ACC112 (cell line): ENCODE results near the gene GTPBP2.
"Not testable (repeated sequence)": the region's sequence is repeated elsewhere in the genome, so short reads cannot be mapped to it uniquely, and the experiment has no call there.

Experiments
- H2AFZ ChIP-seq: fragments of 200-600 bp; sonication (generic); one replicate; pipeline ENCODE4 v1.6.0; 2017; ENCODE audit warnings: antibody characterized with exemption, low read length; ENCODE audit not compliant: unreplicated experiment
- H3K27ac ChIP-seq: fragments of 200-600 bp; sonication (generic); 2 replicates; pipeline ENCODE4 v1.5.1; 2014; ENCODE audit warnings: low read depth, mild to moderate bottlenecking, antibody characterized with exemption, low read length, moderate library complexity
- H3K27me3 ChIP-seq: fragments of 200-600 bp; sonication (generic); 2 replicates; pipeline ENCODE4 v1.6.1; 2014; ENCODE audit warnings: mild to moderate bottlenecking, antibody characterized with exemption, low read length, moderate library complexity, mixed read lengths; ENCODE audit not compliant: insufficient read depth
- H3K36me3 ChIP-seq: fragments of 200-600 bp; sonication (generic); 2 replicates; pipeline ENCODE4 v1.6.1; 2016; ENCODE audit warnings: mild to moderate bottlenecking, antibody characterized with exemption, low read length, moderate library complexity, mixed read lengths; ENCODE audit not compliant: insufficient read depth
- H3K4me1 ChIP-seq: fragments of 200-600 bp; sonication (generic); one replicate; pipeline ENCODE4 v1.6.1; 2016; ENCODE audit warnings: low read length, mixed read lengths; ENCODE audit not compliant: insufficient read depth, unreplicated experiment, control insufficient read depth
- H3K4me3 ChIP-seq: fragments of 200-600 bp; sonication (generic); 2 replicates; pipeline ENCODE4 v1.5.1; 2014; ENCODE audit warnings: mild to moderate bottlenecking, low read depth, low read length
- H3K79me2 ChIP-seq: fragments of 200-600 bp; sonication (generic); one replicate; pipeline ENCODE4 v1.6.0; 2016; ENCODE audit warnings: low read length; ENCODE audit not compliant: control insufficient read depth, unreplicated experiment, insufficient read depth

The GTPBP2 gene

DNA sequence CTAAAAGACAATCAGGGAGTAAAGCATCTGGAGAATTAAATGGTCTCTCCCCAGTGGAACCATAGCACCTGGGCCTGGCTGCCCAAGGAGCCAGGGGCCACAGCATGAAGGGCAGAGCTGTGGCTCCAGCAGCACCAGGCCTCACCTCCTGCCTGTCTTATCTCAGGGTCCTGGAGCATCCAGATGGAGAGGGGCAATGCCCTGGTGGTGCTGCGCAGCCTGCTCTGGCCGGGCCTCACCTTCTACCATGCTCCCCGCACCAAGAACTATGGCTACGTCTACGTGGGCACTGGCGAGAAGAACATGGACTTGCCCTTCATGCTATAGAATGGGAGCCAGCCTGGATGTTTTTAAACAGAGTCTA lies 41.5 kb upstream of the GTPBP2 start:
- Histone ChIP-seq H3K4me3 (no peak overlapping the region), H3K36me3 (no peaks in the 10 kb centered on the region; the same call in 1 of the 2 replicates), H2AFZ (no peak overlapping the region), H3K27ac (no peak overlapping the region), H3K27me3 (no peaks in the 10 kb centered on the region), H3K79me2 (no peaks in the 10 kb centered on the region), H3K4me1 (peaks cover 16% of the 10 kb centered on the region)

DNA sequence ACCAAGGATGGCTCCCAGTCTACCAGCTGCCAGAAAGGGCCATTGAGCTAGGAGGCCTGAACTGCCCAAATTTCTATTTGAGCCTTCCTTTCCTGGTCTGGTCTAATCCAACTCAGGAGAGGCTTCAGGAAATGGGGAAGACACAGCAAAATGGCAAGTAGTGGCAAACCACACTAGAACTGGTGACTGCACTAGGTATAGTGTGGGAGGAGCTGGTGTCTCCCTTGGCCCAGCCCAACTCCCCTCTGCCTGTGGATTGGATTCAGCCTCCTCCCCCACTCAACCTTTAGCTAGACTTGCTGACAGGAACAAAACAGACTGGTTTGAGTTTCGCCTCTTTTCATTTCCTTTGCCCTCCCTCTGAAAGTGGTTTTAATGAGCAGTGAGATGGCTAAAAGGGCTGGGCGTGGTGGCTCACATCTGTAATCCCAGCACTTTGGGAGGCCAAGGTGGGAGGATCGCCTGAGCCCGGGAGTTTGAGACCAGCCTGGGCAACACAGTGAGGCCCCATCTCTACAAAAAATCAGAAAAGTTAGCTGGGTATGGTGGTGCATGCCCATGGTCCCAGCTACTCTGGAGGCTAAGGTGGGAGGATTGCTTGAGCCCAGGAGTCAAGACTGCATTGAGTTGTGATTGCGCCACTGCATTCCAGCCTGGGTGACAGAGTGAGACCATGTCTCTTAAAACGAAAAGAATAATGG lies 41.0 kb upstream of the GTPBP2 start:
- H3K79me2 ChIP-seq: no peaks in the 10 kb centered on the region
- H3K36me3 ChIP-seq: no peaks in the 10 kb centered on the region; the same call in 1 of the 2 replicates
- H3K4me3 ChIP-seq: no peak overlapping the region
- no peak overlapping the region for H2AFZ ChIP-seq
- H3K27me3 ChIP-seq: no peaks in the 10 kb centered on the region
- H3K27ac ChIP-seq: no peak overlapping the region
- peaks cover 21% of the 10 kb centered on the region for H3K4me1 ChIP-seq

DNA sequence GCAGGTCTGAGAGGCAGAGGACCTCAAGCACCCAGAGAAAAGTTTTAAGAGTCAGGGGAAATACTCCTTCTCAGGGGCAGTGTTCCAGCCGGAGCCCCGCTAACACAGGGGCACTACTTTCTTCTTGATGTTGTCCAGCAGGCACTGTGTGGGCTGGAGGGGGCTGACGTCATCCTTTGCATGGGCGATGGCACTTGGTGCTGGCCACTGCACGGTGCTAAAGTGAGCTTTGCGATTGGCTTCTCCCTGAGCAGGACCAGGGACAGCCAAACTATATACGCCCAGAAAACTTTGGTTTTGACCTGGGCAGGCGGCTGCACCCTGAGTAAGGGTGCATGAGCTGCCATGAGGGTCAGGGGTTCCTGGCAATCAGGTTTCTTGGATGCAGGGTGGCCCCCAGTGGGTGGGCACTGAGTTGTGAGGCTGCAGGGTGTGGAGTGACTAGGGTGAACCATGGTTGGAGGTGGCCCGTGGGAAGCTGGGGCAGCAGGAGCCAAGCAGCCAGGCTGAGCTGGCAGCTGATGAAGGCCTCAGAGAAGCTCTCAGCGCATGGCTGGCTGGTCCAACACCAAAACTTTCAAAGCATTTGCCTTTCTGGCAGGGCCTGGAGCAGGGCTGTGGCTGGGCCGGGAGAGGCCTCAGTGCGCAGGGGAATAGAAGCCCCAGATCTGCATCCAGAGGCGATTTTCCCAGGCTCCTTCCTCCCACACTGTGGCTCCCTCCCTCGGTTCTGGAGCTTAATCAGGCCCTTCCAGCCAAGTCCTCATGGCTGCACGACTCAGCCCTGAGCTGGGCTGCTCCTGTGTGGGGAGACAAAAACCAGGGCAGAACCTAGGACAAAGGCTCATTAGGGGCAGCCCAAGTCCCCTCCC lies 40.2 kb upstream of the GTPBP2 start:
- no peak overlapping the region for H3K4me3 ChIP-seq
- no peaks in the 10 kb centered on the region; the same call in 1 of the 2 replicates for H3K36me3 ChIP-seq
- H3K27ac ChIP-seq: no peak overlapping the region
- H3K27me3 ChIP-seq: no peaks in the 10 kb centered on the region
- H3K79me2 ChIP-seq: no peaks in the 10 kb centered on the region
- peaks cover 22% of the 10 kb centered on the region for H3K4me1 ChIP-seq
- no peak overlapping the region for H2AFZ ChIP-seq

DNA sequence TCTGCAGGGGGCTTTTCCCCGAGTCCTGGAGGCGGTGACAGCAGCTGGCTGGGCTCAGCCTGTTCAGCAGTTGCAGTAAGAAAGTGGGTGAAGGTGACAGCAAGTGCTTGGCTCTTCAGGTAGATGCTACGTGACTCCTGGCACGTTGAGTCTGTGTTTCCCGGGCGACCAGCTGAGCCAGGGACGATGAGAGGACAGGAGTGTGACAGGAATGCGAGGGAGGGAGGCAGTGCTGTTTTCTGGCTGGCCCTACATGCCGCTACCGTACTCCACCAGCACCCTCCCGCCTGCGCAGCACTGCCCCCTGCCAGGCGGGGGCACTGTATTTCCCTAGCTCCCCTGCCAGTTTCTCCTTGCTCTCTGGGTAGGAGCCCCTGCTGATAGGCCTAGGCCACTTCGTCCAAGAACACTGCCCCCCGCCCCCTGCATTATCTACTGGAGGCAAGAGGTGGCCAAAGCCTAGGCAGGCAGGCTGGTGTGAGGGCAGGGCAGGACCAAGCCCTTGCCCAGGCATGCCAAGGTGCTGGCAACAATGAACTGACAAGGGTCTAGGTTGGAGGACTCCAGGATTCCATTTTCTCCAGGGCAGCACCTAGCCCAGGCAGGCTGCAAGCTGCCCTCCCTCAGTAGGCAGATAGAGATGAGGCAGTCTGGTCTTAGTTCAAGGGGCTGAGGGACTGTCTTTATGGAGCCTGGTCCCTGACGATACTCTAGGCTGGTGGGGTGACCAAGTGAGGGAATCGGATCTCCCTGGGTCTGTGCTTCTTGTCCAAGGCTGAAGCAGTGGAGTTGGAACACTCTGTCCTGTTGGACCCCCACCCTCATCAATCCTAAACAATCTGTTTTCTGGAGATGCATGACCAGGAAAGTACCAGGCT lies 39.3 kb upstream of the GTPBP2 start:
- Histone ChIP-seq H3K79me2 (no peaks in the 10 kb centered on the region), H2AFZ (no peak overlapping the region), H3K36me3 (no peaks in the 10 kb centered on the region; the same call in 1 of the 2 replicates), H3K27ac (no peak overlapping the region), H3K4me3 (no peak overlapping the region), H3K27me3 (no peaks in the 10 kb centered on the region), H3K4me1 (peaks cover 26% of the 10 kb centered on the region)

DNA sequence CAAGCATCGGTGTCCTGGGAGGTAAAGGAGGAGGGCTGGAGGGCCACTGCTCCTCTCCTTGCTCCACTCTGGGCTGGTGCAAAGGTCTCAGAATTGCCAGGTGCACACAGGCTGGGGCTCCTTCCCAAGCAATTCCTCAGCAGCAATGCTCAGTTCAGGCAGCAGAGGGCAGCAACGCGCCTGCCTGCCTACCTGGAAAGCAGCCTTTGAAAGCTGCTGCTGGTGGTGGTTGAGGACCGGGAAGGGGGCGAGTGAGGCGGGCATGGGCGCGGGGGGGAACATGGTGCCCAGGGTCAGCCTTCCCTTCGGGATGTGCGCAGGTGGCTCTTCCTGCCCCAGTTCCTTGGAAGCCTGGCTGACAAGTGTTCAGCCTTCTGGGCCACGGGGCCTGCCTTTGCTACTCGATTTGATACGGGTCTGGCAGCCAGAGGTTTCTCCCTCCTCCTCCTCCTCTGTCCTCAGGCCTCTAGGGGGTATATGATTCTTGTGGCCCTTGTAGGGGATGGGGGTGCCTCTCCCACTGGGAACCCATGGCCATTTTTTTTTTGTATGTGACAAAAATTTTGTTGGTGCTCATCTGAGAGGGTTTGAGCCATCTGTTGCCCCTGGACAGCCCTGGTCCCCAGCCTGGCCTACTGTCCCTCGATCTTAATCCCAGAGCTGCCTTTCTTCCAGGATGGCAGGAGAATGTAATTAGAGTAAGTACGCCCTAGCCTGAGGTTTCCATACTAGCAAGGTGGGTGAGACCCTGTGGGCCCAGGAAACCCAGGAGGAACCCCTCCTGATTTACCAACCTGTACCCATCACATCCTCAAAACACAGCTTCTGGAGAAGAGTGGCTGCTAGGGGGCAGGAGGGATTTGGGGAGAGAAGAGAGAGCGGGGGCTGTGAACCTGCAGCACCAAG lies 38.4 kb upstream of the GTPBP2 start:
- no peak overlapping the region for H3K27ac ChIP-seq
- no peak overlapping the region for H3K4me3 ChIP-seq
- H3K4me1 ChIP-seq: peaks cover 27% of the 10 kb centered on the region
- no peaks in the 10 kb centered on the region; the same call in 1 of the 2 replicates for H3K36me3 ChIP-seq
- H3K79me2 ChIP-seq: no peaks in the 10 kb centered on the region
- no peaks in the 10 kb centered on the region for H3K27me3 ChIP-seq
- H2AFZ ChIP-seq: no peak overlapping the region

DNA sequence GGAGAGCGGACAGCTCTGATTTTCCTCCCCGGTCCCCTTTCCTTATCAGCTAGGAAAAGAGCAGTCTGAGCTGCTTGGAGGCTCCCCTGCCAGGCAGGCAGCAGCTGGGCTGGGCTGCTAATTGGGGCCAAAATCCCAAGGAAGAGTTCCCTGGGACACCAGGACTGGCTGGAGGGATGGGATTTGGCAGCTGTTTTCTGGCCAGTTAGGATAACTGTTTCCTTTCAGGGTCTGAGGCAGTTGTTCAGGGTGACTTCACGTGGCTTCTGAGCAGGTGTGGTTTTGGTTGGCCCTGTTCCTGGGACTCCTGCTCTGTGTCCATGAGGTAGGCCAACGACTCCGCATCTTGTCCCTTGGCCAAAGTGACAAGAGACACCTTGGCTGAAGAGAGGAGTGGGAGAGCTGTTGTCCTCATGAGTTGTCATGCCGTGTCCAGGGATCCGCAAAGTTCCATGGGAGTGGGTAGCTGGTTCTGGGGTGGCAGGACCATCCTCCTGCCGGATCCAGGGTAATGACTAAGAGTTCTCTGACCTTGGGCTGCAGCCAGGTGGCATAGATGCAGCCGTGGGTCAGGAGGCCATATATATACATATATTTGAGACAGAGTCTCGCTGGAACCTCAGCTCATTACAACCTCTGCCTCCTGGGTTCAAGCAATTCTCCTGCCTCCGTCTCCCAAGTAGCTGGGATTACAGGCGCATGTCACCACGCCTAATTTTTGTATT lies 37.3 kb upstream of the GTPBP2 start:
- Histone ChIP-seq H3K79me2 (no peaks in the 10 kb centered on the region), H3K27ac (no peak overlapping the region), H3K4me1 (peaks cover 27% of the 10 kb centered on the region), H3K27me3 (no peaks in the 10 kb centered on the region), H3K4me3 (no peak overlapping the region), H3K36me3 (no peaks in the 10 kb centered on the region), H2AFZ (no peak overlapping the region)

DNA sequence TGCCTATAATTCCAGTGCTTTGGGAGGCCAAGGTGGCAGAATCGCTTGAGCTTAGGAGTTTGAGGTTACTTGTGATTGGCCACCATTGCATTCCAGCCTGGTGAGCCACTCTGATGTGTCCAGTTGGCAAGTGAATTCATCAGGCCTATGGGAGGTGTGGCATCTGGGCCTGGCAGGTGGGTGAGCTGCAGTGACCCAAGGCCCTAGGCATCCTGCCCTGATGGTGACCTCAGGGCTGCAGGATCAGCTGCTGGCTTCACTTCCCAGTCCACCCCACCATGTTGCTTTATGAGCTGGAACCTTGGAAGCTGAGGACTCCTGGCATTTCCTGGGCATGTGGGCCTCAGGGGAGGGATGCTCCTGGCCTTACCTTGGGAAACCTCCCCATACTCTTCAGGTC lies 36.3 kb upstream of the GTPBP2 start:
- H3K36me3 ChIP-seq: no peaks in the 10 kb centered on the region
- H3K4me3 ChIP-seq: no peak overlapping the region
- no peak overlapping the region for H3K27ac ChIP-seq
- H3K27me3 ChIP-seq: no peaks in the 10 kb centered on the region
- no peaks in the 10 kb centered on the region for H3K79me2 ChIP-seq
- H2AFZ ChIP-seq: no peak overlapping the region
- peaks cover 27% of the 10 kb centered on the region for H3K4me1 ChIP-seq

DNA sequence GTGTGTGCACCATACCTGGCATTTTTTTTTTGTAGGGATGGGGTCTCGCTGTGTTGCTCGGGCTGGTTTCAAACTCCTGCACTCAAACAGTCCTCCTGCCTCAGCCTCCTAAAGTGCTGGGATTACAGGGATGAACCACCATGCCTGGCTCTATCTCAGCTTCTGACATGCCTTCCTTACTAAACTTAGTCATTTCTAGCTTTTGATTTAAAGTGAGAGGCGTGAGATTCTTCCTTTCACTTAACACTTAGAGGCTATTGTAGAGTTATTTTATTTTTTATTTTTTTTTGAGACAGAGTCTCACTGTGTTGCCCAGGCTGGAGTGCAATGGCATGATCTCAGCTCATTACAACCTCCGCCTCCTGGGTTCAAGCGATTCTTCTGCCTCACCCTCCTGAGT lies 33.9 kb upstream of the GTPBP2 start:
- H3K4me1 ChIP-seq: peaks cover 12% of the 10 kb centered on the region
- not testable (repeated sequence) for H2AFZ ChIP-seq, H3K27me3 ChIP-seq, H3K79me2 ChIP-seq, H3K36me3 ChIP-seq, H3K4me3 ChIP-seq, H3K27ac ChIP-seq

DNA sequence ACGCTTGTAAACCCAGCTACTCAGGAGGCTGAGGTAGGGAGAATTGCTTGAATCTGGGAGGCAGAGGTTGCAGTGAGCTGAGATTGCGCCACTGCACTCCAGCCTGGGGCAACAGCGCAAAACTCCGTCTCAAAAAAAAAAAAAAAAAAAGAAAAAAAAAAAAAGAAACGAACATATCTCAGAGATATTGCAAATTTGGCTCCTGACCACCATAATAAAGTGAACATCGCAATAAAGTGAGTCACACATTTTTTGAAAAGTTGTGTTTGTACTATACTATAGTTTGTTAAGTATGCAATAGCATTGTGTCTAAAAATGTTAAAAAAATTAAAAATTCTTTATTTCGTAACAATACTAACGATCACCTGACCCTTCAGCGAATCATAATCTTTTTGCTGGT lies 29.1 kb upstream of the GTPBP2 start:
- H3K27me3 ChIP-seq: no peaks in the 10 kb centered on the region
- no peaks in the 10 kb centered on the region for H3K79me2 ChIP-seq
- H2AFZ ChIP-seq: no peak overlapping the region
- no peak overlapping the region for H3K27ac ChIP-seq
- H3K4me1 ChIP-seq: no peaks in the 10 kb centered on the region
- no peak overlapping the region for H3K4me3 ChIP-seq
- no peaks in the 10 kb centered on the region for H3K36me3 ChIP-seq
